Natural killer cell (primary cell): ENCODE data around the gene FOXP1. TPM values are rescaled to one million over a fixed set of nuclear protein-coding genes. Genes with fewer than 3 reads are reported as not detected.
A peak's percentile ranks its signal among the peaks of the same experiment; 100 is the strongest.

Experiments
- ATAC-seq, 3 donors: fragments of 150-1000 bp in 2 of 3; fragments of 200-7000 bp in 1 of 3; cut with Tn5 transposase; 1 replicate in 1 of 3; 2 replicates in 2 of 3; pipeline ENCODE4 v1.10.0; 2021; ENCODE audit warnings: mild to moderate bottlenecking in 2 of 3, moderate library complexity in 2 of 3
- DNase-seq, 2 donors: peaks; one replicate each; pipeline versions ENCODE4 v3.0.0 to v3.0.0-alpha.2; 2013 to 2021; ENCODE audit warnings: mixed read lengths in 1 of 2
- H3K27ac ChIP-seq: one replicate; pipeline ENCODE4 v1.5.1; 2013; ENCODE audit warnings: mild to moderate bottlenecking, low read length
- H3K27me3 ChIP-seq: one replicate; pipeline ENCODE4 v1.6.1; 2013; ENCODE audit warnings: low read length; ENCODE audit not compliant: control insufficient read depth, insufficient read depth
- H3K36me3 ChIP-seq: one replicate; pipeline ENCODE4 v1.6.1; 2013; ENCODE audit warnings: low read length; ENCODE audit not compliant: control insufficient read depth, insufficient read depth
- H3K4me1 ChIP-seq: one replicate; pipeline ENCODE4 v1.6.1; 2013; ENCODE audit warnings: low read length; ENCODE audit not compliant: control insufficient read depth, insufficient read depth
- H3K4me3 ChIP-seq: one replicate; pipeline ENCODE4 v1.5.1; 2013; ENCODE audit warnings: low read length
- H3K9me3 ChIP-seq: one replicate; pipeline ENCODE4 v1.6.1; 2013; ENCODE audit warnings: low read length; ENCODE audit not compliant: control insufficient read depth, insufficient read depth
- H3K27ac Mint-ChIP-seq, 2 donors: one replicate each; pipeline ENCODE4 v1.8.0; 2022; ENCODE audit warnings: mild to moderate bottlenecking in 2 of 2, mixed read lengths in 2 of 2, moderate library complexity in 1 of 2
- H3K27me3 Mint-ChIP-seq, 2 donors: one replicate each; pipeline ENCODE4 v1.8.0; 2022; ENCODE audit warnings: low read depth in 2 of 2, mixed read lengths in 2 of 2
- H3K36me3 Mint-ChIP-seq: one replicate; pipeline ENCODE4 v1.8.0; 2022; ENCODE audit warnings: mixed read lengths
- H3K4me1 Mint-ChIP-seq, 2 donors: one replicate each; pipeline ENCODE4 v1.8.0; 2022; ENCODE audit warnings: mixed read lengths in 2 of 2
- H3K4me3 Mint-ChIP-seq: one replicate; pipeline ENCODE4 v1.8.0; 2022; ENCODE audit warnings: mild to moderate bottlenecking, moderate library complexity, mixed read lengths
- H3K9me3 Mint-ChIP-seq, 2 donors: one replicate each; pipeline ENCODE4 v1.8.0; 2022; ENCODE audit warnings: mixed read lengths in 2 of 2
- WGBS: methylation state at CpG from one replicate; pipeline ENCODE4 v1.1.7; 2013; ENCODE audit warnings: missing lambda C conversion rate; ENCODE audit not compliant: insufficient coverage; 5-methylcytosine and 5-hydroxymethylcytosine counted together
- intact Hi-C: fragments of 100-400 bp; cut with micrococcal nuclease; formaldehyde crosslinking; loops from one replicate; pipeline ENCODE4 v1.14.2; 2022
- total RNA-seq, 4 donors: library from RNA; stranded (reverse); fragments of 120-200 nt in 1 of 4; gene quantifications; one replicate each; pipeline versions ENCODE4 v1.2.3 to v1.2.4, GENCODE V29; 2013 to 2022
- TF ChIP-seq, protein P1 (sequence below): fragments of 200-600 bp; IDR thresholded peaks from one replicate; pipeline ENCODE4 v1.8.0; 2022; ENCODE audit warnings: antibody characterized with exemption

Gene FOXP1
- total RNA-seq, 3 donors from 2014 or later (not counting 1 experiment from before 2014, with no cell fraction given): 166 to 185 (median 166) TPM

DNA sequence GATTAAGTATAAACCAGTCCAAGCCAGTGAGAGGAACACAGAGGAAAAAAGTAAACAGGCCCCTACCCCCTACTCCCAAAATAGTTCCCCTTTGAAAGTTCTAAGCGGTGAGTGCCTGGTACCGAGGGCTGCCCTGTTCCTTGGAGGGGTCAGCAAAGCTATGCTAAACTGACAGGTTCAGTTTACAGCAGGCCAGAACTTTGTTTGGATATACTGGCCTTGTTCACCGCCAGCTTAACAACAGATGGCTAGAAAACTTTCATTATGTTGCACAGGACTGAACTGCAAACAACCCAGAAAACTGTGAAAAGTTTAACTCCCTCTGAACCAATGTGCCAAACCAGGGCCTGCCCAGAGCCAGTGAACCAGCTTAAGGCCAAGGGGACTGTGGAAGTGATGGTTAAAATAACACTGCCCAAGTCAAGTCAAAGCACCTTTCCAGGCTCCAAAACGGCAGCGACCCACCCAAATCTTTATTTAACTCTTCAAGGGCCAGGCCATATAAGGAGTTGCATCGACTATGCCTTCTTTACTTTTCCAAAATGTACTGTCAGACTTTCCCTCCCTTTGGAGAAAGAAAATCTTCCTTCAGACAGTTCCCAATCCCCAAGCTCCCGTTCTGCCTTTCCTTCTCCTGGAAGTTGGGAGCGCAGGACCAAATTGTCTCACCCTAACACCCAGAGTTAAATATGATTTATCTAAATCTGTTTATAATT, 448.0 kb downstream of the FOXP1 start:
- Mint-ChIP-seq H3K27ac (no peak overlapping the region), H3K9me3 (no peaks in the 10 kb centered on the region), H3K4me1 (peaks cover 17 to 30% of the 10 kb centered on the region in 2 donors), H3K36me3 (no peaks in the 10 kb centered on the region), H3K27me3 (no peaks in the 10 kb centered on the region), H3K4me3 (no peak overlapping the region)
- Histone ChIP-seq H3K36me3 (no peaks in the 10 kb centered on the region), H3K4me1 (peaks cover 6% of the 10 kb centered on the region), H3K4me3 (no peak overlapping the region), H3K9me3 (no peaks in the 10 kb centered on the region), H3K27me3 (no peaks in the 10 kb centered on the region), H3K27ac (no peak overlapping the region)
- TF ChIP-seq, protein P1, sequence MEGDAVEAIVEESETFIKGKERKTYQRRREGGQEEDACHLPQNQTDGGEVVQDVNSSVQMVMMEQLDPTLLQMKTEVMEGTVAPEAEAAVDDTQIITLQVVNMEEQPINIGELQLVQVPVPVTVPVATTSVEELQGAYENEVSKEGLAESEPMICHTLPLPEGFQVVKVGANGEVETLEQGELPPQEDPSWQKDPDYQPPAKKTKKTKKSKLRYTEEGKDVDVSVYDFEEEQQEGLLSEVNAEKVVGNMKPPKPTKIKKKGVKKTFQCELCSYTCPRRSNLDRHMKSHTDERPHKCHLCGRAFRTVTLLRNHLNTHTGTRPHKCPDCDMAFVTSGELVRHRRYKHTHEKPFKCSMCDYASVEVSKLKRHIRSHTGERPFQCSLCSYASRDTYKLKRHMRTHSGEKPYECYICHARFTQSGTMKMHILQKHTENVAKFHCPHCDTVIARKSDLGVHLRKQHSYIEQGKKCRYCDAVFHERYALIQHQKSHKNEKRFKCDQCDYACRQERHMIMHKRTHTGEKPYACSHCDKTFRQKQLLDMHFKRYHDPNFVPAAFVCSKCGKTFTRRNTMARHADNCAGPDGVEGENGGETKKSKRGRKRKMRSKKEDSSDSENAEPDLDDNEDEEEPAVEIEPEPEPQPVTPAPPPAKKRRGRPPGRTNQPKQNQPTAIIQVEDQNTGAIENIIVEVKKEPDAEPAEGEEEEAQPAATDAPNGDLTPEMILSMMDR: no peak
- ATAC-seq: no peak
- intact Hi-C loops: no loop called here
- no peak for DNase-seq
- 76% methylated on average over 7 of the region's 8 CpGs for WGBS

DNA sequence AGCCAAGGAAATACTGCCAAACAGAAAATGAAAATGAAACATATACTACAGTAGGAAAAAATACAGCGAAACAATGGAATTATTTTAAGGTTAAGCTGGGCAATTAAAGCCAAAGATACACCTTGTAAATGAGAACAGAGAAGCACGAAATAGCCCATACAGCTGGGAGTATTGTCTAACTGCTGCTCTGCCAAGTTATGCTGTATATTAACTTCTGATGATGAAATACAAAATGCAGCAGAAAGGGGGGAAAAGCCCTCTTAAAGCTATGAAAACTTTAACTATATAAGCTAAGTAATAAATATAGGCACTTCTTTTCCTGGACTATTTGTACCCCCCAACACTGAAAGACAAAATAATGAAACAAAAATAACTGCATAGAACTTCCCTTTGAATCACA, 449.0 kb downstream of the FOXP1 start:
- 89% methylated on average over 2 of the region's 2 CpGs for WGBS
- H3K4me3 ChIP-seq: no peak overlapping the region
- intact Hi-C loops: no loop called here
- Mint-ChIP-seq H3K9me3 (no peaks in the 10 kb centered on the region), H3K27ac (peak overlapping the region in 1 of 2 donors; percentile 22), H3K36me3 (no peaks in the 10 kb centered on the region), H3K27me3 (no peaks in the 10 kb centered on the region), H3K4me1 (peaks cover 27 to 38% of the 10 kb centered on the region in 2 donors), H3K4me3 (no peak overlapping the region)
- no peak for DNase-seq
- no peaks in the 10 kb centered on the region for H3K36me3 ChIP-seq
- H3K27ac ChIP-seq: no peak overlapping the region
- H3K27me3 ChIP-seq: no peaks in the 10 kb centered on the region
- no peaks in the 10 kb centered on the region for H3K9me3 ChIP-seq
- peaks cover 6% of the 10 kb centered on the region for H3K4me1 ChIP-seq
- no peak for ATAC-seq
- TF ChIP-seq, protein P1: no peak

DNA sequence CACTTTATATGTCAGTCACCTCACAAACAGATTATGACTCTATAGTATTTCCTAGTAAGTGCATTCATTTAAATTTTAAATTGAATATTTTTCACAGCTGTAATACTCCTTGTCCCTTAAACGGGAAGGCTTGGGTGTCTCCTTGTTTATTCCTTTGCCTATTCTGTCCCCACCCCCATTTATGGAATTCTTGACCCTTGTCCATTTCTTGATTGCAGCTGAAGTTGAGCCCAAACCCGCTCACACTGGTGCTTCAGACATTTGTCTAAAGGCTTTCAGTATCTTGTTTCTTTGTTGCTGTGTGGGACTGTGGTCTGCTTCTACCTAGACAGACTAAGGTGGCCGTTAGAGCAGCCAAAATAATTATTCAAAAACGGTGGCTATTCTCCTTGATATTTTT, 449.7 kb downstream of the FOXP1 start:
- no peaks in the 10 kb centered on the region for H3K36me3 ChIP-seq
- DNase-seq: no peak
- H3K4me3 ChIP-seq: no peak overlapping the region
- Mint-ChIP-seq H3K9me3 (no peaks in the 10 kb centered on the region), H3K4me3 (no peak overlapping the region), H3K27ac (peak overlapping the region in 1 of 2 donors; percentile 22), H3K27me3 (no peaks in the 10 kb centered on the region), H3K4me1 (peaks cover 34 to 45% of the 10 kb centered on the region in 2 donors), H3K36me3 (no peaks in the 10 kb centered on the region)
- no peak for ATAC-seq
- intact Hi-C loops: no loop called here
- no peak overlapping the region for H3K27ac ChIP-seq
- no peaks in the 10 kb centered on the region for H3K27me3 ChIP-seq
- WGBS: 84% methylated on average over 4 of the region's 4 CpGs
- TF ChIP-seq, protein P1: no peak
- H3K4me1 ChIP-seq: peaks cover 6% of the 10 kb centered on the region
- no peaks in the 10 kb centered on the region for H3K9me3 ChIP-seq
